Fibroblast of skin of back (primary cell): ENCODE measurements around the gene C5orf63.
A peak's percentile ranks its signal among the peaks of the same experiment; 100 is the strongest.
"Not testable (repeated sequence)": the region's sequence is repeated elsewhere in the genome, so short reads cannot be mapped to it uniquely, and the experiment has no call there.

Source experiments
- DNase-seq: peaks from one replicate; pipeline ENCODE4 v3.0.0-alpha.2; 2013

Gene C5orf63

DNA sequence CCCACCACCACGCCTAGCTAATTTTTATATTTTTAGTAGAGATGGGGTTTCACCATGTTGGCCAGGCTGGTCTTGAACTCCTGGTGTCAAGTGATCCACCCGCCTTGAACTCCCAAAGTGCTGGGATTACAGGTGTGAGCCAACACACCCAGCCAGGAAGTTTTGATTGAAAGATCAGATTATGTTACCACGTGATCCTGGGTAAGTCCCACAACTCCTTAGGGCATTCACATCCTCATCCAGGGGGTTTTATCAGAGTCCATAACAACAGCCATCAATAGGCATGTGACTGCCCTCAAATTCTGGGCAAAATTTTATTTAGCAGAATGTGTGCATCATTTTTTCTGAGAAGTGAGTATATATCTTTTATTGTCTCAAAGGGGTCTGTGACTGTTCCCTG is 68.0 kb downstream of the C5orf63 start:
- not testable (repeated sequence) for DNase-seq

DNA sequence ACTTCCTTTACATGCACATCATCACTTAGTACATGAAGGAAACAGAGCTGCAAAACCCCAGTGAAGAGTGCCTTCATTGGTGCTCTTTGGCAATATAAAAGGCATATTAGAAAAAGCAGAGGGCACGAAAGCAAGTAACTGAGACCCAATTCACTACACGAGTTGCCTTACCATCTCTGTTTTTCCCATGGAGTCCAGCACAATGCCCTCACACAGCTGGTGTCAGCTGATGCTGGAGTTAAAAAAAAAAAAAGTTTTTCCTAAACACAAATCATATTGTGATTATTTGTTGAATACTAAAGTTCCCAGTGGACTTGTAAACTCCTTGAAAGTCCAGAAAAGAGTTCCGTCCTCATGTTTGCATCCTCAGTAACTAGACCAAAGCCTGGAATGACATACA is 68.6 kb downstream of the C5orf63 start:
- no peak for DNase-seq

GRCh38 chr5:127003798-127004495 is 69.4 kb downstream of the C5orf63 start:
- no peak for DNase-seq

- no peak for DNase-seq
Measured at GRCh38 chr5:127002390-127002789, 70.9 kb downstream of the C5orf63 start.

GRCh38 chr5:127001621-127002296 is 71.5 kb downstream of the C5orf63 start:
- peak; percentile 95 for DNase-seq
